Measurements from ENCODE around the gene EHD1. TPM values are rescaled to one million over a fixed set of nuclear protein-coding genes. Genes with fewer than 3 reads are reported as not detected.

Gene EHD1
- total and polyA plus RNA-seq, 9 of the 15 experiments (the other 6 are each of a cell fraction or from before 2014, with no cell fraction given), result 0.46 to 65.0 (median 16.4) TPM

GRCh38 chr11:64810271-64810890 lies 68.0 kb downstream of the EHD1 start, which contains the start of gene MEN1 (continued):
- TF ChIP-seq, protein P1, sequence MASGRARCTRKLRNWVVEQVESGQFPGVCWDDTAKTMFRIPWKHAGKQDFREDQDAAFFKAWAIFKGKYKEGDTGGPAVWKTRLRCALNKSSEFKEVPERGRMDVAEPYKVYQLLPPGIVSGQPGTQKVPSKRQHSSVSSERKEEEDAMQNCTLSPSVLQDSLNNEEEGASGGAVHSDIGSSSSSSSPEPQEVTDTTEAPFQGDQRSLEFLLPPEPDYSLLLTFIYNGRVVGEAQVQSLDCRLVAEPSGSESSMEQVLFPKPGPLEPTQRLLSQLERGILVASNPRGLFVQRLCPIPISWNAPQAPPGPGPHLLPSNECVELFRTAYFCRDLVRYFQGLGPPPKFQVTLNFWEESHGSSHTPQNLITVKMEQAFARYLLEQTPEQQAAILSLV (tag; IDR thresholded peaks at IDR 0.05), result no peak
- TF ChIP-seq TARDBP (IDR thresholded peaks at IDR 0.05) (no peak), PHF21A (IDR thresholded peaks at IDR 0.05; ENCODE audit: borderline replicate concordance, low read depth) (0 out of 2 replicates have a peak, but pooled peaks have one; percentile 14), KDM2B (CRISPR knock-in tag; IDR thresholded peaks at IDR 0.05) (no peak), KAT2B (IDR thresholded peaks at IDR 0.05; ENCODE audit: low read depth, low read length) (no peak), KDM4B (IDR thresholded peaks at IDR 0.05; ENCODE audit: borderline replicate concordance in 2 of 2, low read depth in 1 of 2) (no peak), BRCA1 (IDR thresholded peaks at IDR 0.05) (no peak), BRCA1 (CRISPR knock-in tag; IDR thresholded peaks at IDR 0.05) (no peak), FOXJ3 (CRISPR knock-in tag; IDR thresholded peaks at IDR 0.05) (no peak), ETV6 (IDR thresholded peaks at IDR 0.05; ENCODE audit: borderline replicate concordance in 1 of 2, low read depth in 2 of 2, low read length in 1 of 2) (no peak), ETV6 (CRISPR knock-in tag; IDR thresholded peaks at IDR 0.05; ENCODE audit: borderline replicate concordance) (no peak), ZNF24 (IDR thresholded peaks at IDR 0.05) (no peak), PRPF4 (IDR thresholded peaks at IDR 0.05; ENCODE audit: insufficient read depth, low read depth, low read length, poor library complexity, severe bottlenecking) (no peak), TGIF2 (CRISPR knock-in tag; IDR thresholded peaks at IDR 0.05) (no peak), GTF2E2 (tag; IDR thresholded peaks at IDR 0.05) (no peak), NBN (IDR thresholded peaks at IDR 0.05; ENCODE audit: low read depth) (no peak), ZNF77 (CRISPR knock-in tag; IDR thresholded peaks at IDR 0.05) (no peak), TCF15 (CRISPR knock-in tag; IDR thresholded peaks at IDR 0.05) (no peak), SMC3 (conservative IDR thresholded peaks at IDR 0.05; ENCODE audit: insufficient read depth, low read depth, low read length) (0 out of 2 replicates have a peak, but pooled peaks have one; percentile 11), MTF1 (CRISPR knock-in tag; IDR thresholded peaks at IDR 0.05; ENCODE audit: borderline replicate concordance) (no peak), ZNF324 (CRISPR knock-in tag; IDR thresholded peaks at IDR 0.05) (no peak), HNRNPUL1 (IDR thresholded peaks at IDR 0.05; ENCODE audit: low read length) (no peak), SIRT6 (IDR thresholded peaks at IDR 0.05; ENCODE audit: low read depth, low read length) (no peak), ZNF197 (CRISPR knock-in tag; IDR thresholded peaks at IDR 0.05; ENCODE audit: low read depth) (peak; percentile 75; the same call in 1 of the 2 replicates), ZNF444 (CRISPR knock-in tag; IDR thresholded peaks at IDR 0.05) (no peak), ZBTB34 (CRISPR knock-in tag; IDR thresholded peaks at IDR 0.05) (no peak), STAG1 (CRISPR knock-in tag; IDR thresholded peaks at IDR 0.05; ENCODE audit: borderline replicate concordance) (no peak)

All from K562 (cell line).